Naive thymus-derived CD8-positive, alpha-beta T cell (primary cell): ENCODE measurements around the gene LATS2. TPM values are rescaled to one million over a fixed set of nuclear protein-coding genes. Genes with fewer than 3 reads are reported as not detected.

Experiments used
- ATAC-seq, 2 donors: fragments of 150-1000 bp; cut with Tn5 transposase in 1 of 2; sonication (Bioruptor Pico), chemical (Tn5 transposase) in 1 of 2; 1 replicate in 1 of 2; 2 replicates in 1 of 2; pipeline ENCODE4 v1.10.0; 2021; ENCODE audit warnings: mild to moderate bottlenecking in 2 of 2, moderate library complexity in 2 of 2
- POLR2A ChIA-PET: fragments of 350-600 bp; sonication (Branson Sonifier 250); formaldehyde crosslinking; loops from one replicate; lab custom pipeline; 2021; ENCODE audit warnings: antibody characterized with exemption; lab: Charles Lee
- DNase-seq, 10 donors: peaks; one replicate each; pipeline versions ENCODE4 v3.0.0 to v3.0.0-alpha.2; 2020 to 2022
- H3K27ac Mint-ChIP-seq, 10 donors: one replicate each; pipeline ENCODE4 v1.8.0; 2020 to 2022; ENCODE audit warnings: mild to moderate bottlenecking in 10 of 10, mixed read lengths in 10 of 10, moderate library complexity in 4 of 10, inconsistent platforms in 1 of 10
- H3K27me3 Mint-ChIP-seq, 5 donors: one replicate each; pipeline ENCODE4 v1.8.0; 2021 to 2022; ENCODE audit warnings: mixed read lengths in 5 of 5
- H3K36me3 Mint-ChIP-seq, 3 donors: one replicate each; pipeline ENCODE4 v1.8.0; 2020 to 2022; ENCODE audit warnings: mixed read lengths in 3 of 3, mild to moderate bottlenecking in 2 of 3, inconsistent platforms in 1 of 3
- H3K4me1 Mint-ChIP-seq, 4 donors: one replicate each; pipeline ENCODE4 v1.8.0; 2021 to 2022; ENCODE audit warnings: mixed read lengths in 4 of 4
- H3K4me3 Mint-ChIP-seq, 10 donors: one replicate each; pipeline ENCODE4 v1.8.0; 2020 to 2022; ENCODE audit warnings: mild to moderate bottlenecking in 10 of 10, mixed read lengths in 10 of 10, moderate library complexity in 6 of 10, inconsistent platforms in 1 of 10
- H3K9me3 Mint-ChIP-seq, 9 donors: one replicate each; pipeline ENCODE4 v1.8.0; 2020 to 2022; ENCODE audit warnings: mixed read lengths in 9 of 9, mild to moderate bottlenecking in 3 of 9, inconsistent platforms in 1 of 9, moderate library complexity in 1 of 9
- polyA plus RNA-seq, 3 donors: library from polyadenylated mRNA; unstranded; fragments of 300-500 nt; fragmentation: Illumina TruSeq; gene quantifications; one replicate each; pipeline ENCODE4 v1.2.3, GENCODE V29; 2021
- total RNA-seq, 8 experiments: library from RNA in 2 of 8; stranded (reverse) in 2 of 8; gene quantifications; one replicate each; pipeline ENCODE4 v1.2.3 and lab custom pipeline; 2021 to 2026

The LATS2 gene
- total RNA-seq (under 1 TPM; 0.60 to 0.70 TPM), polyA plus RNA-seq (under 1 TPM in 2 of 3 donors, not detected in 1; 0.06 to 0.15 TPM), total RNA-seq (lab: John Stamatoyannopoulos, UW) (1.3 to 5.5 (median 3.5) reads per million in 6 experiments)

GRCh38 chr13:21061029-21061763 is at the start of gene LATS2:
LATS2 (minus strand) TSS chr13:21061586; CDS start chr13:21046026, 15,560 bp downstream.
- H3K4me1 Mint-ChIP-seq: peaks cover 2 to 18% (median 5%) of the 10 kb centered on the region in 4 donors
- no peaks in the 10 kb centered on the region for H3K36me3 Mint-ChIP-seq
- H3K4me3 Mint-ChIP-seq: peak within 1 kb of the TSS; percentile 66 to 89 (median 83)
- peak within 1 kb of the TSS in 6 of 10 donors; percentile 12 to 72 (median 63) for H3K27ac Mint-ChIP-seq
- no peaks in the 10 kb centered on the region for H3K9me3 Mint-ChIP-seq
- ATAC-seq (peak; percentile 67 to 70), DNase-seq (peak; percentile 28 to 65 (median 48))
- POLR2A ChIA-PET: interaction anchor here (0.6 kb wide), 1 partner anchor 17 kb away, joined by 4 read pairs; no protein-coding TSS in a partner anchor
- peaks cover 3 to 31% (median 10%) of the 10 kb centered on the region in 5 donors for H3K27me3 Mint-ChIP-seq

GRCh38 chr13:21109168-21109567 is 47.8 kb upstream of the LATS2 start:
- H3K27ac Mint-ChIP-seq: peak overlapping the region in 1 of 10 donors; percentile 37
- H3K9me3 Mint-ChIP-seq: no peaks in the 10 kb centered on the region
- peaks cover 0 to 2% (median 1%) of the 10 kb centered on the region in 4 donors for H3K4me1 Mint-ChIP-seq
- H3K4me3 Mint-ChIP-seq: no peak overlapping the region
- no peaks in the 10 kb centered on the region for H3K36me3 Mint-ChIP-seq
- POLR2A ChIA-PET: no interaction called here
- DNase-seq: no peak
- ATAC-seq: no peak
- peaks cover 0 to 1% (median 0%) of the 10 kb centered on the region in 5 donors for H3K27me3 Mint-ChIP-seq

GRCh38 chr13:21106089-21106488 is 44.7 kb upstream of the LATS2 start:
- POLR2A ChIA-PET: no interaction called here
- peaks cover 0 to 2% (median 1%) of the 10 kb centered on the region in 4 donors for H3K4me1 Mint-ChIP-seq
- H3K27me3 Mint-ChIP-seq: peaks cover 0 to 4% (median 0%) of the 10 kb centered on the region in 5 donors
- ATAC-seq (no peak), DNase-seq (no peak)
- no peaks in the 10 kb centered on the region for H3K36me3 Mint-ChIP-seq
- no peaks in the 10 kb centered on the region for H3K9me3 Mint-ChIP-seq
- H3K4me3 Mint-ChIP-seq: no peak overlapping the region
- H3K27ac Mint-ChIP-seq: peak overlapping the region in 2 of 10 donors; percentile 53 to 71

- Mint-ChIP-seq H3K4me3 (no peak overlapping the region), H3K27ac (no peak overlapping the region), H3K4me1 (no peaks in the 10 kb centered on the region), H3K27me3 (peaks cover 0 to 10% (median 0%) of the 10 kb centered on the region in 5 donors), H3K9me3 (no peaks in the 10 kb centered on the region), H3K36me3 (no peaks in the 10 kb centered on the region)
- POLR2A ChIA-PET: no interaction called here
- no peak for DNase-seq
- no peak for ATAC-seq
These were observed 43.0 kb upstream of the LATS2 start for GRCh38 chr13:21104199-21105019.

GRCh38 chr13:21101865-21102576 is 40.6 kb upstream of the LATS2 start:
- Mint-ChIP-seq H3K27me3 (peaks cover 0 to 10% (median 0%) of the 10 kb centered on the region in 5 donors), H3K36me3 (no peaks in the 10 kb centered on the region), H3K4me3 (no peak overlapping the region), H3K4me1 (no peaks in the 10 kb centered on the region), H3K27ac (no peak overlapping the region), H3K9me3 (no peaks in the 10 kb centered on the region)
- DNase-seq (no peak), ATAC-seq (no peak)
- POLR2A ChIA-PET: no interaction called here

- DNase-seq (no peak), ATAC-seq (no peak)
- no peaks in the 10 kb centered on the region for H3K36me3 Mint-ChIP-seq
- no peaks in the 10 kb centered on the region for H3K4me1 Mint-ChIP-seq
- H3K27ac Mint-ChIP-seq: no peak overlapping the region
- POLR2A ChIA-PET: no interaction called here
- no peak overlapping the region for H3K4me3 Mint-ChIP-seq
- H3K9me3 Mint-ChIP-seq: no peaks in the 10 kb centered on the region
- H3K27me3 Mint-ChIP-seq: peaks cover 0 to 10% (median 0%) of the 10 kb centered on the region in 5 donors
These were observed 39.8 kb upstream of the LATS2 start for GRCh38 chr13:21100994-21101757.

- H3K27ac Mint-ChIP-seq: peak overlapping the region in 1 of 10 donors; percentile 13
- H3K9me3 Mint-ChIP-seq: no peaks in the 10 kb centered on the region
- no peak overlapping the region for H3K4me3 Mint-ChIP-seq
- no peaks in the 10 kb centered on the region for H3K4me1 Mint-ChIP-seq
- ATAC-seq: no peak
- no peak for DNase-seq
- H3K36me3 Mint-ChIP-seq: no peaks in the 10 kb centered on the region
- POLR2A ChIA-PET: no interaction called here
- peaks cover 0 to 10% (median 0%) of the 10 kb centered on the region in 5 donors for H3K27me3 Mint-ChIP-seq
These were observed 38.8 kb upstream of the LATS2 start for GRCh38 chr13:21100211-21100610.

GRCh38 chr13:21095311-21095710 is 33.9 kb upstream of the LATS2 start:
- POLR2A ChIA-PET: no interaction called here
- ATAC-seq: no peak
- Mint-ChIP-seq H3K27me3 (peaks cover 0 to 3% (median 0%) of the 10 kb centered on the region in 5 donors), H3K4me3 (no peak overlapping the region), H3K27ac (peak overlapping the region in 1 of 10 donors; percentile 33), H3K9me3 (no peaks in the 10 kb centered on the region), H3K4me1 (no peaks in the 10 kb centered on the region), H3K36me3 (no peaks in the 10 kb centered on the region)
- no peak for DNase-seq

- Mint-ChIP-seq H3K4me3 (no peak overlapping the region), H3K27ac (no peak overlapping the region), H3K9me3 (no peaks in the 10 kb centered on the region), H3K36me3 (no peaks in the 10 kb centered on the region), H3K27me3 (peaks cover 0 to 4% (median 0%) of the 10 kb centered on the region in 5 donors), H3K4me1 (no peaks in the 10 kb centered on the region)
- DNase-seq (no peak), ATAC-seq (no peak)
- POLR2A ChIA-PET: no interaction called here
These were observed 28.4 kb upstream of the LATS2 start for GRCh38 chr13:21089830-21090229.

- no peaks in the 10 kb centered on the region for H3K4me1 Mint-ChIP-seq
- DNase-seq (no peak), ATAC-seq (no peak)
- POLR2A ChIA-PET: no interaction called here
- no peaks in the 10 kb centered on the region for H3K36me3 Mint-ChIP-seq
- H3K9me3 Mint-ChIP-seq: no peaks in the 10 kb centered on the region
- peaks cover 0 to 4% (median 0%) of the 10 kb centered on the region in 5 donors for H3K27me3 Mint-ChIP-seq
- no peak overlapping the region for H3K27ac Mint-ChIP-seq
- no peak overlapping the region for H3K4me3 Mint-ChIP-seq
These were observed 27.1 kb upstream of the LATS2 start for GRCh38 chr13:21088534-21088933.

GRCh38 chr13:21086929-21087328 is 25.5 kb upstream of the LATS2 start:
- no peaks in the 10 kb centered on the region for H3K36me3 Mint-ChIP-seq
- POLR2A ChIA-PET: no interaction called here
- peak overlapping the region in 1 of 10 donors; percentile 67 for H3K27ac Mint-ChIP-seq
- ATAC-seq: no peak
- DNase-seq: no peak
- no peak overlapping the region for H3K4me3 Mint-ChIP-seq
- H3K9me3 Mint-ChIP-seq: no peaks in the 10 kb centered on the region
- peaks cover 0 to 4% (median 0%) of the 10 kb centered on the region in 5 donors for H3K27me3 Mint-ChIP-seq
- no peaks in the 10 kb centered on the region for H3K4me1 Mint-ChIP-seq

- POLR2A ChIA-PET: interaction anchor here (0.6 kb wide), 1 partner anchor 12 kb away, joined by 5 read pairs; no protein-coding TSS in a partner anchor
- Mint-ChIP-seq H3K4me3 (no peak overlapping the region), H3K27ac (no peak overlapping the region), H3K36me3 (no peaks in the 10 kb centered on the region), H3K4me1 (peaks cover 0 to 2% (median 0%) of the 10 kb centered on the region in 4 donors), H3K27me3 (peaks cover 0 to 9% (median 1%) of the 10 kb centered on the region in 5 donors), H3K9me3 (no peaks in the 10 kb centered on the region)
- no peak for ATAC-seq
- no peak for DNase-seq
These were observed 20.5 kb upstream of the LATS2 start for GRCh38 chr13:21081926-21082325.
